ENCODE data around the gene DICER1.

DNA sequence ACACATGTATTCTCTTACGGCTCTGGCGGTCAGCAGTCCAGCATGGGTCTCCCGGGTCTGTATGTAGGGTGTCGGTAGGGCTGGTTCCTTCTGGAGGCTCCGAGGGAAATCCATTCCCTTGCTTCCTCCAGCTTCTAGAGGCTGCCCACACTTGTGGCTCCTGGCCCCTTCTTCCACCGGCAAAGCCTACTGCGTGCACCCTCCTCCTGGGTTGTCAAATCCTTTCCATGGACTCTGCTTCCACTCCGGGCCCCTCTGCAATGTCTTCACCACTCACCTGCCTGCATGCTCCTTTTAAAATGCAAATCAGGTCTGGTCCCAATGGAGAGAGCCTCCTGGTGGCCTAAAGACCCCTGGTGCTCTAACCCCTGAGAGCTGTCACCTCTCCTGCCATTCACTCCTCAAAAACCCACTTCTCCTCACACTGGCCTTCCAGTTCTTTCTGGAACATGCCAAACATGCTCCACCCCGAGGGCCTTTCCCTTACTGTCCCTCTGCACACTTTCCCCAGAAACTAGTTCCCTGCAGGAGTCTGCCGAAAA, 108.5 kb downstream of the DICER1 start:
- TF ChIP-seq, protein P1, sequence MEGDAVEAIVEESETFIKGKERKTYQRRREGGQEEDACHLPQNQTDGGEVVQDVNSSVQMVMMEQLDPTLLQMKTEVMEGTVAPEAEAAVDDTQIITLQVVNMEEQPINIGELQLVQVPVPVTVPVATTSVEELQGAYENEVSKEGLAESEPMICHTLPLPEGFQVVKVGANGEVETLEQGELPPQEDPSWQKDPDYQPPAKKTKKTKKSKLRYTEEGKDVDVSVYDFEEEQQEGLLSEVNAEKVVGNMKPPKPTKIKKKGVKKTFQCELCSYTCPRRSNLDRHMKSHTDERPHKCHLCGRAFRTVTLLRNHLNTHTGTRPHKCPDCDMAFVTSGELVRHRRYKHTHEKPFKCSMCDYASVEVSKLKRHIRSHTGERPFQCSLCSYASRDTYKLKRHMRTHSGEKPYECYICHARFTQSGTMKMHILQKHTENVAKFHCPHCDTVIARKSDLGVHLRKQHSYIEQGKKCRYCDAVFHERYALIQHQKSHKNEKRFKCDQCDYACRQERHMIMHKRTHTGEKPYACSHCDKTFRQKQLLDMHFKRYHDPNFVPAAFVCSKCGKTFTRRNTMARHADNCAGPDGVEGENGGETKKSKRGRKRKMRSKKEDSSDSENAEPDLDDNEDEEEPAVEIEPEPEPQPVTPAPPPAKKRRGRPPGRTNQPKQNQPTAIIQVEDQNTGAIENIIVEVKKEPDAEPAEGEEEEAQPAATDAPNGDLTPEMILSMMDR (conservative IDR thresholded peaks at IDR 0.05; ENCODE audit: low read length): no peak
- TF ChIP-seq EZH2phosphoT487 (IDR thresholded peaks at IDR 0.05; ENCODE audit: borderline replicate concordance): no peak

Data from Loucy (cell line).